Subcutaneous adipose tissue (tissue), 4 donors: Measurements from ENCODE around the gene SHROOM2. TPM values are rescaled to one million over a fixed set of nuclear protein-coding genes. Genes with fewer than 3 reads are reported as not detected.

Source experiments
- CTCF ChIP-seq: fragments of 450-650 bp; IDR thresholded peaks from one replicate; pipeline ENCODE4 v1.5.1; 2016; ENCODE audit warnings: low read depth, mild to moderate bottlenecking, control low read depth, antibody characterized with exemption, moderate library complexity
- total RNA-seq, 4 donors: library from RNA; depleted of rRNA; stranded (reverse); fragments of >200 nt; gene quantifications; one replicate each; pipeline ENCODE4 v1.1.0, GENCODE V29; 2016

The SHROOM2 gene
- total RNA-seq, 4 donors from 2014 or later: 0.16 to 0.44 (median 0.27) TPM

- no peak for TF ChIP-seq CTCF
Measured at GRCh38 chrX:9786798-9787635, 788 bp downstream of the SHROOM2 start.

GRCh38 chrX:9788911-9789310 is 2.7 kb downstream of the SHROOM2 start:
- TF ChIP-seq CTCF: no peak

GRCh38 chrX:9789555-9789954 is 3.3 kb downstream of the SHROOM2 start:
- no peak for TF ChIP-seq CTCF

GRCh38 chrX:9790866-9791265 is 4.6 kb downstream of the SHROOM2 start:
- no peak for TF ChIP-seq CTCF

- TF ChIP-seq CTCF: no peak
Measured at GRCh38 chrX:9794495-9794894, 8.3 kb downstream of the SHROOM2 start.

- no peak for TF ChIP-seq CTCF
Measured at GRCh38 chrX:9797384-9798360, 11.4 kb downstream of the SHROOM2 start.

- TF ChIP-seq CTCF: no peak
Measured at GRCh38 chrX:9802737-9803136, 16.5 kb downstream of the SHROOM2 start.
